Frontal cortex (tissue), 4 donors: ENCODE results near the gene NAV2. TPM values are rescaled to one million over a fixed set of nuclear protein-coding genes. Genes with fewer than 3 reads are reported as not detected.

ENCODE experiments used
- DNase-seq, 2 donors: peaks; one replicate each; pipeline ENCODE4 v3.0.0; 2012; ENCODE audit warnings: low spot score in 2 of 2
- FAIRE-seq: peaks from 2 replicates; lab custom pipeline; 2012; peaks lifted over from hg19 to GRCh38; lab: Jason Lieb, UNC
- total RNA-seq: library from RNA; depleted of rRNA; stranded (reverse); fragments of >200 nt; gene quantifications from one replicate; pipeline ENCODE4 v1.2.3, GENCODE V29; 2014
- donor health status: control.
- donor health status: control.
- donor health status: control.

The NAV2 gene
- total RNA-seq, 1 donor from 2014 or later = 15.5 TPM

DNA sequence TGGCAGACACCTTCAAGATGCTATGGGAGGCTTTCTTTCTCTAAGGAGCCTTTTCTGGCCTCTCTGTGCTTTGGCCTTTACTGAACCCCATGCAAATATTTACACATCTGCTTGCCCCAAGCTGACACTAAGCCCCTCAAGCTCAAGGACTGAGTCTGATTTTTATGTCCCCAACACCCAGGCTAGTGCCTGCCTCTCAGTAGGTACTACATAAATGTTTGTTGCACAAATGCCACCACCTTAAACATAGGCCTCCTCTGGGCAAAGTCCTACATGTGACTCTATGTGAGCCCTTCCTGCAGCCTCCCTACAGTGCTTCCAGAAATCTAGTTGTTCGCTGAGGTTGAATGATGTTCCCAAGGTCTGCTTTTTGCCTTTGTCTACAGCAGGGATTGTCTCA lies 260.0 kb downstream of the NAV2 start:
- DNase-seq (no peak), FAIRE-seq (no peak)

DNA sequence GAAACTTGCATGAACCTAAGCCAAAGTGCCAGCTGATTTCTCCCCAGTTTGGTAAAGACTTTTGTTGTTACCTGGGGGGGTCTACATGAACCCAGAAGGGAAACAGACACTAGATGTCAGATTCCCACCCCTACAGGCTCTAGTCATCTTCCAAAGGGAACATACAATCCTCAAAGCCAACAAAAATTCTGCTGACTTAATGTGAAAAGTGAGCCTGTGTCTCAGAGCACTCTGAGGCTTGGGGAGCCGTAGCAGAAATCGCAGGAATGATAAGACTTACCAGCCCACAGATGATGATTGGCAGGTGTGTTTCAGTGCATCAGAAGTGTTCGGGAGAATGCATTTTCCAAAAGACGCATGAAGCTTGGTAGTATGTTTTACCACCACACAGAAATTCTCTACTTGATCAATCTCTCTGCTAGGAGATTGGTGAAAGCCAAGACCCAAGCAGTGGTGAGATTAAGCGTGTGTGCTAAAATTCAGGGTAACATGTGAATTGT lies 260.5 kb downstream of the NAV2 start:
- DNase-seq (no peak), FAIRE-seq (no peak)

DNA sequence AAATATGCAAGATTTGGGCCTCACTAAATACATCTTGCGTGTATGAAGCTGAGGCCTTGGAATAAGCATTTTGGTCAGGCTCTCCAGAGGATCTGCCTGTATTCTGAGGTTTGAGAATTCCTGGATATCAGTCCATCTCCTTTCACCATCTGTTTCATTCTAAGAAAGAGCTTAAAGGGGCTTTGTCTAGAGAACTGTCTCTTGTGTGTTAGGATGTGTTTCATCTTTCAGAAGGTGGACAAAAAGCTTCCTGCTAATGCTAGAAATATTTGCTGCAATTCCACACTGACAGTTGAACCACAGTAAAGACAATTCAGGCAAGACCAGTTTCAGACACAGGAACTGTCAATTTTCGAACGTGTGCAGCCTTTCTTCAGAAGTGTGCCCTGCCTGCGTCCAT lies 262.2 kb downstream of the NAV2 start:
- DNase-seq = no peak
- FAIRE-seq = no peak

DNA sequence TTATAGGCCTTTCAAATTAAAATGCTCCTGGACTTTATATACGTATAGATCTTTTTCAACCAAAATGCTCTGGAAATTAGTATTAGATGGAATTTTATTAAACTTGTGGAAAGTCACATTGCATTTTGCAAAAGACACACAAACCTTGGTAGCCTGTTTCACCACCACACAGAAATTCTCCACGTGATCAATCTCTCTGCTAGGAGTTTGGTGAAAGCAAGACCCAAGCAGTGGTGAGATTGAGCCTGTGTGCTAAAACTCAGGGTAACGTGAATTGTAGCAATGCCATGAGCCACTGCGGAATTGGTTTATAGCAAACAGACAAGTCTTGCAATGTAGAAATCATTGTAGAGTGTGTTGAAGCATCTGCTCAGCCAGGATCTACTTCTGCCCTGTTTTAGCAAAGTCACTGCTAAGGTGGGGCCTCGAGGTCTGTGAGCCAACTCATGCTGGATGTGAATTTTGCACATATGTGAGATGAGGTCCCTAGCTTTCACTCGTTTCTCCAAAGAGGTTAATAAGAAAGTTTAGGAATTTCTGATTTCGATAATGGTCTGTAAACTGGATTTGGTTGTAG lies 262.9 kb downstream of the NAV2 start:
- FAIRE-seq = no peak

DNA sequence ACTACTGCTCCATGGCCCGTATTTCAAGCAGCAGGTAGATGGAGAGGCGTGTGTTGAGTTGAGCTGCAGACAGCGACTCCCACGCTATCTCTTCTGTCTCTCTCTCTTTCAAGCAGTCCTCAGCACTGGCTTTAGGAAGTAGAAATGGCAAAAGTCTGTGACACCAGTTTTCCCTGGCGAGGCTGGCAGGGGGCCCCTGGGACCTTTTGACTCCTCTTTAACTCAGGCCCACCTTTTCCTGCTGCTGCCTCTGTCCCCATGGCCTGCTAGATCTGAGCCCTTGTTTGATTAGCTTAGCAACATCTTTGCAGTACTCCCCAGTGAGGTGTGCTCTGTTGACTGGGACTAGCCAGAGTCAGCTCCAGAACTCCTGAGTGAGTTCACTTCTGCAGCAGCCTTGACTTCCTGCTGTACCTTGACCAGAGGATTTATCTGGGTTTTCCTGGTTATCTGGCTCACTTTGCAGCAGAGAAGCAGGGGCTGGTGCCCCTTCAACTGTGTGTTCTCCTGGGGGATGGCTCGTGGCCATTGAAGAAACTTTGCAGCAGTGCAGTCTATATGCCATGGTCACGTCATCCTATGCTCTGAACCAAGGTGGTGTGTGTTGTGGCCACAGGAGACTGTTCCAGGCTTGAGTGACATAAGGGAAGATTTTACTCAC lies 263.8 kb downstream of the NAV2 start:
- FAIRE-seq = no peak
- DNase-seq = no peak

More for the DNA sequence above, 262.9 kb downstream of the NAV2 start:
- no peak for DNase-seq

DNA sequence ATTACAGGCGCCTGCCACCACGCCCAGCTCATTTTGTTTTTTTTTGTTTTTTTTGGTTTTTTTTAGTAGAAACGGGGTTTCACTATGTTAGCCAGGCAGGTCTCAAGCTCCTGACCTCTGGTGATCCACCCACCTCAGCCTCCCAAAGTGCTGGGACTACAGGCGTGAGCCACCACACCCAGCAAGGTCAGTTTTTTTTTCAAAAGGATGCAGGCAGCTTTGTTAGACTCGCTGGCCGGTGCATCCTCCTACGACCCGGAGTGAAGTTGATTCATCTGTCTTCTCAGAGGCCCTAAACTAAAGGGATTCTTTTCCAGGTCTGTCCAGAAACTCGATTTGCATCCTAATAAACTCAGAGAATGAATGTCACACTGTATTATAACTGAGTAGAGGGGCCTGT lies 265.3 kb downstream of the NAV2 start:
- no peak for DNase-seq
- FAIRE-seq = no peak

DNA sequence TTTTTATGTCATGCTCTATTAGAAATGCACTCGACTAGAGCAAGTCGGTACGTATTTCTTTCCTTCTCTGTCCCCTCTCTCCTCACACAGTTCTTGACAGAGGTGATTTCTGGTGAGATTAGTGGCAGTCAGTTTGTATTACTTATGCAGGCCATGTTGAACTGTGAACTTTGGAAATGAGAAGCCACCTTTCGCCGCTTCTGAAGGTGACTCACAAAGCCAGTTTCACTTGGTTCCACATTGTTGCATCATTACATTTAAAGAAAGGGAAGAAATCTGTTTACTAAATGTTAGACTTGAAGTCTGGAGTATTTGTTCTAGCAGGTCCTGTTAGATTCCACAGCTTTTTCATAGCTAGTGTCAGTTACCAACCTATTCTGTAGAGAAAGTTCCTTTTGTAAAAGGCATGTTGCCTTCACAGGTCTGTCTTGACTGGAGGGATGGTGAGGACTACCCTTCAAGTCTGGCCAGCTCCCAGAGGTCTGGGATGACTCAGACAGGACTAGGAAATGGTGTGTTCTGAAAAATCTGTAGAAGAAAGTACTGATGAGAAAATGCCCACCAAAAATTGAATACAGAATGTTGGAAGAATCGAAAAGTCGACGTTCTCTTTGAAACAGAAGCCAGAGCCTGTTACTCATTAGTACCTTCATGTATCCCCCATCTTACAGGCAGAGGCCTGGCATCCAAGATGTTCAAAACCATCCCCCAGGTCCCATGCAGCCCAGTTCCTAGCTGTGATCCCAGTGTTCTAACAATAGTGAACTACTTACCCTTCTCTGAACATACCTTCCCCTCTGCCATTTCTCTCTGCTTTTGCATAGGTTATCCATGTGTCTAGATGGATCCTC lies 266.3 kb downstream of the NAV2 start:
- FAIRE-seq (no peak), DNase-seq (no peak)

DNA sequence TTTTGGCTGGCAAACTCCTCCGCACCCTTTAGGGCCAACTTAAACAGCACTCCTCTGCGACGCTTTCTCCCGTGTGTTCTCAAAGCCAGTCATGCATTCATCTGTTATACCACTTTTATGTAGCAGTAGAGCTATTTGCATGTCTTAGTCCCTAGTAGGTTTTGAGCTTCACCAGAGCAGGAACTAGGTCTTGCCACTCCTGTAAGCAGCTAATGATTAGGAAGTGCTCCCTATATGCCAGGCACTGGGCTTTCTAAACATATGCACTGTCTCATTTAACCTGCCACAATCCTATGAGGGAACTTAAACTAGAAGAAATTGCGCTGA lies 266.8 kb downstream of the NAV2 start:
- DNase-seq = no peak
- FAIRE-seq = no peak

DNA sequence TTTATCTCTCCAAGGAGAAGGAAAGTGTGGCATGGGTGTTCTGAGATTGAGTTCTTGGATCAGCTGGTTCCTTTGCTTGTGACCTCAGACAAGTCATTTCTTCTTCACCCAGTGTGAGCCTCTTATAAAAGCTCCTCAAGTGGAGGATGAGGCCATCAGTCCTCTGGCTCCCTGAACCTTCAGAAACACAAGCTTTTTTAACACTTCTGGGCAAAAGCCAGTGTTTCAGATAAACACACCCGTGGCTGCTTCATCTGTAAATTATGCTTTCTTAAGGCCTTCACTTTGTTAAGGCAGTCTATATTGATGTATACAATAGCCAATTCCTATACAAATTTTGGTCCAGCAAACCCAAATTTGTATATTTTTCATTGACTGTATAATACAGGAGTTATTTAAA lies 267.8 kb downstream of the NAV2 start:
- DNase-seq (no peak), FAIRE-seq (no peak)

DNA sequence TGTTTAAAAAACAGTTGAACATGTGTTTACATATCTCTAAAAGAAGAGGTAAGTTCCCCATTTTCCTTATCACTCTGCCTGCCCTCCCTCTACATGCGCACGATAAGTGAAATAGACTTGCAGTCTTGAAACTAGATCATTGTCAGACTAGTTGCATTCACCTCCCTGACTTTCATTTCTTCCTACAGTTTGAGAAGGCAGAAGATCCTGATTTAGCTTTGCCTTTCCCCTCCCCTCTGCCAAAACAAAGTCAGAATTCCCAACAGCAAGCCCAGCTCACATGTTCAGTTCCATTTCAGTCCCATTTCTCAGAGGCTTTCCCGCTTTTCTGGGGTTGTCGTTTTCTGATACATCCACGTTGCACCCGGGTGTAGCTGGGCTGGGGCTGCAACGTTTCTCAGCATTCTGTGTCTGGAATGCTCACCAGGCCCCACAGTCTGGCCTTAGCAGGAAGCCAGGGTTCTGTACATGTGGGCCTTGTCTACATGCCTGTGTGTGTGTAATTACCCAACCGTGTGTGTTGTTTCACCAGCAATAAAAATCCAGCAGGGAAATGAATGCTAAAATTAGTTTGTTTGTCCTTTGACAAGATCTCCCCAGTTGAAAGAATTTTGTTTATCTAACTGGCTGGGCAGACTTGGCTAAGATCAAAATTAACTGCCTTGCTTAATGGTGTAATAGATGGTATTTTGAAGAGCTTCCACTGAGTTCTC lies 268.5 kb downstream of the NAV2 start:
- FAIRE-seq = no peak

DNA sequence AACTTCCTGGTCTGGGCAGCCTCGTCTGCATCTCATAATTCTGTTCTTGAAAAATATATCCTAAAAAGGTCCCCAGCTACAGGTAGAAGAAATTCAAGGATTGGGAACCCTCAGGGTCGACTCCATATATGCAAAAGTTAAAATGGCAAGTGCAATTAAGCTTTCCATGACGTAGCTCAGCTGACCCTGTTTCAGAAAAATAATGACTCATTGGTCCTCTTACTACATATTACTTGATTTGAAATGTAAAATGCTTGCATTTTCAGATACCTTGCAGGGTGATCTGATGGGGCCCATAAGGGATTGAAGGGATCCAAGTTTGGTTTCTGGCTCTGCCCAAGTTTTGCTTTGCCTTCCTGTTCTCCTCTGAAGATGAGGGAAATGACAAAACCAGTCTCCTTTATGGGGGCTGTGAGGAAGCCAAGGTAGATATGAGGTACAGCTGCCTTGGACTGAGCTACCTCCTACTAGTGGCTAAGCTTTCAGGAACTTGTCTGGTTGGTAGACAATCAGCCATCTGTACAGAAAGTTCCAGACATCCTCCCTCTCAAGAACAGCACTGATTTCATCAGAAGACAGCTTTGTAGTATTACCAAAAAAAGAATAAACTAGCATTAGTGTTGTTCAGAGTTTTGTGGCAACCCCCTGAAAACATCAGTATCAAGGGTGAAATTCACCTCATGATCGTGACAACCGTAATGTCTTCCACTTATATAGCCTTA lies 270.3 kb downstream of the NAV2 start:
- no peak for DNase-seq
- no peak for FAIRE-seq

More for the DNA sequence above, 268.5 kb downstream of the NAV2 start:
- DNase-seq = no peak

DNA sequence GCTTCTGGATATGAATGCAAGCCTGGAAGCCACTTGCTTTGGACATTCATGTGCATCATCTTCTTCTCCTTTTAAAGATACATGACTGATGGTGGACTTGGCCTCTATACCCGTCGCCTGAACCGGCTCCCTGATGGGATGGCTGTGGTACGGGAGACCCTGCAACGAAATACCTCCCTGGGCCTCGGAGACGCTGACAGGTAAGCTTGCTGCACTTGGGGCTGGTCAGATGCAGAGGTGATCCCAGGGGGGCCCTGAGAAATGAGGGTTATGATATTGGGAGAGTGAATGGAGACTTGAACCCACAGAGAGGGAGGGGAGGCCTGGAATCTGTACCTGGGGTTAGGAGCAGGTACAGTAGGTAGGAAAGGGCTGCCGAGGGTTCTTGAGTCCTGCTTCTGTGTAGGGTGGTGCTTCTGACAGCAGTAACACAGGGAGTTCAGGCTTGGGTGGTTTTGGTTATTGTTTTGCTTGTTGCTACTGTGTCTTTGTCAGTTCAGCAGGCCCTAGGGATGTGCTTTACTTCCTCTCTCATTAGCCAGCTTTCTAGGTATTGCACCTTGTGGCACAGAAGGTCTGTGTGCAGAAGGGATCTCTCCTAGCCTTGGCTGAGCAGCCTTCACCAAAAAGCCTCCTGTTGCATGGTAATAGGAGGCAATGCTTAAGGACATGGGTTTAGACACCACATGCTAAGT lies 271.6 kb downstream of the NAV2 start:
- FAIRE-seq (no peak), DNase-seq (no peak)

DNA sequence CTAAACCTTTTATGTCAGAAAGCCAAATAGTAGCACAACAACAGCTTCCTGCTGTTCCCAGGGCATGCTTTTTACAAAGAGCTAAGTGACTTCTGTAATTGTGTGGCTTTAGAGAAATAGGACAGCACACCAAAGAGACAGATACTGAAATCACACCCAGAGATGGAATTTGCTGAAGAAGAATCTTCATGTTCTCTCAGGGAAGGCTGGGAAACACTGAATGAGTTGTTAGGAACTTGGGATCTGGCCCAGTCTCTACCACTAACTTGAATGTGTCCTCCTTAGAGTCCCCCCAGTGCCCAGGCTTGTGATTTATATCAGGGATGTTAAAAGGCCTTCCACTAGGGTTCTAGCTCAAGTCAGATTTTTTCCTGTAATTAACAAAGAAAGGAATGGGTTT lies 272.5 kb downstream of the NAV2 start:
- DNase-seq (no peak), FAIRE-seq (no peak)

DNA sequence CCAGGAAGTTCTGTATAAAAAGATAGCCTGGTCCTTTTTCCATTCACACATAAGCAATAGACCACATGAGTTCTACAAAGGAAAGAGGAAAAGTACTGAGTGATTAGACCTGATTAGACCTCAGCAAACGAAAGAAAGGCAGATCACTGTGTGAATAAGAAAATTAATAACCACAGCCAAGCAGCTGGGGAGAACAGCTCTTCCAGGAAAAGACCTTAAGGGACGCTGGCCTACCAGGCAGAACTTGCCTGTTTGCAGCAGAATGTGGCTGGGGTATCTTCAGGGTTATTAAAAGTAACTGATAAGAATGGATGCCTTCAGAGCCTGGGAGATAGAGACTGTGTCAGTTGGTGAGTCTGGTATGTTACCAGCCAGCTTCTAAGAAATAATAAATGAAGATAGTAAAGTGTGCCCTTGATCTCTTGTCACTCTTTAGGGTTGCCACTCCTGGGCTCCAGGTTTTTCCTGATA lies 274.7 kb downstream of the NAV2 start:
- FAIRE-seq (no peak), DNase-seq (no peak)

DNA sequence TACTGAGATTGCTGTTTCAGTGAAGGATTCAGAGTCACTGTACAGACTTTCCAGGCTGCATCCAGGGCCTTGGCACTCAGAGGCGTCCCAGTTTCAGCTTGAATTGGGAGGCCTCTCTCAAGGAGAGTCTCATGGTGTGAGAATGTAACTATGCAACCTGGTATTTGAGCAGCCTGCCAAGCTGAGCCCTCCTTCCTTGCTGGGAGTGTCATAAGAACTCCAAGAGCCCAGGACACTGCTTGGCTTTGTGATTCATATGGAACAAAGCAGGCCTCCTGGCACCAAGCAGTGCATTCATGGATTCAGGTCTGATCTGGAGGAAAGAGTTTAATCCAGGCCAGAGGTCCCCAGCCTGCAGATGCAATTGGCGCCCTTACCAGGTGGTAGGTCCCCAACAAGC lies 276.0 kb downstream of the NAV2 start:
- FAIRE-seq = no peak
- peak in 1 of 2 donors; percentile 18 for DNase-seq

DNA sequence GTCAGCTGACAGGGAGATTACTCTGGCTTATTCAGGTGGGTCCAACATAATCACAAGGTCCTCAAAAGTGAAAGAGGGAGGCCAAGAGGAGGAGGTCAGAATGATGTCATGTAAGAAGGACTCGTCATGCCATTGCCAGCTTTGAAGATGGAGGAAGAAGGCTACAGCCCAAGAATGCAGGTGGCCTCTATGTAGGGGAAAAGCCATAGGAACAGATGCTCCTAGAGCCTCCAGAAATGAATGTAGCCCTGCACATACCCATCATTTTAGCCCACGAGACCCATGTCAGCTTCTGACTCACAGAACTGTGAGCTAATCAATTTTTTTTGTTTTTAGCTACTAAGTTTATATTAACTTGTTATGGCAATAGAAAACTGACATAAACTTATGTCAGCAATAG lies 276.6 kb downstream of the NAV2 start:
- DNase-seq = no peak
- no peak for FAIRE-seq

DNA sequence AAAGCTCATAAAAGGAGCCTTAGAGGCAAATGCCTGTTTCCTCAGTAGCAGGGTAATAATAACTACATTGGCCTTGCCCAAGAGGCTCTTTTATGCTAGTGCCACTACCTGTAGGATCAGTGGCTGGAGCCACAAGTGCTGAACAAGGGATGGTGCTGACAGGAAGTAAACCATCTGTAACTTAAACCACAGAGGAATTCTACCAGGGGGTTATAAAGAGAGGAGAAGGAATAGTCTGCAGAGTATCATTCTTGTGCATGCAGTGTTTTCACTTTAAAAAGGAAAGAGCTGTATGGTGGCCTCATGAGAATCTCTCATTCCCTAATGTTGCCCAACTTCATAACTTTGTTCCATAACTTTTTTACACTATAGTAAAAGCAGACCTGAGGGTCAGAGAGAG lies 279.5 kb downstream of the NAV2 start:
- DNase-seq (no peak), FAIRE-seq (no peak)

DNA sequence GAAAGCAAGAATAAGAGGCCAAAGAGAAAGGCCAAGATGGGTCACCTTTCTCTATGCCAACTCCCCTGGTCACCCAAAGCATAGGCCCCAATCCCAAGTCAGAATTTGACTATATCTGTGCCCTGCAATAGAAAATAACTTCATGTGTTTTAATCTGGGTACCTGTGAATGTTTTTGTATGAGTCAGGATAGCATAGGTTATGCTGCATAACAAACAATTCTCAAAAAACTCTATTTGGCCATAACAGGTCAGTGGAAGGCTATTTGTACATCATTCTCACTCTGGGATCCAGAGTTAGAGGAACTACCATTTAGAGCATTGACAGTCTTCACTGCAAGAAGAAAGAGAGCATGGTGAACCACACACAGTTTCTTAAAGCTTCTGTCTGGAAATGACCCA lies 280.4 kb downstream of the NAV2 start:
- no peak for DNase-seq
- no peak for FAIRE-seq

DNA sequence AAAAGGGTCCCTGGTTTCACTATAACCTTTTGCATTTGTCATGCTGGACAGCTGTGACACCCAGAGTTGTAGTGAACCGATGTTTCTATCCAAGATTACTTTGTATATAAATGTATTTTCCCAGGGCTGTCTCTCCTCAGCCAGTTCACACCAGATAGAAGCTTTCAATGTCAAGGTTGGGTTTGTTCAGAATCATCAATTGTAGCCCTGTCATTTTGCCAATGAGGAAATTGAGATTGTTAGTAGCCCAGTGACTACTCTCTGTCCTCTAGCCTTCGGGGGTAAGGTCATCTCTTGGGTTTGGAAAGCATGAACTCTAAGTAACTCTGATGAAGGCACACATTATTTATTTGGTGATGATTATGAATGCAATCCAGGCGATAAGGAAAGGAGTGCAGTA lies 282.0 kb downstream of the NAV2 start:
- FAIRE-seq (no peak), DNase-seq (no peak)
